Left renal pelvis (tissue), 4 donors: ENCODE data around the gene RASGEF1B. TPM values are rescaled to one million over a fixed set of nuclear protein-coding genes. Genes with fewer than 3 reads are reported as not detected.

ENCODE experiments used
- DNase-seq, 4 donors: peaks; one replicate each; pipeline ENCODE4 v3.0.0-alpha.2; 2013; ENCODE audit warnings: low read depth in 4 of 4, low spot score in 3 of 4
- polyA plus RNA-seq, 4 donors: library from polyadenylated mRNA; unstranded; fragments of 120-200 nt; gene quantifications; one replicate each; pipeline ENCODE4 v1.2.1, GENCODE V29; 2013; ENCODE audit not compliant: insufficient read length in 4 of 4

Gene RASGEF1B
- polyA plus RNA-seq, 4 donors = 12.1 to 24.4 (median 13.0) TPM

GRCh38 chr4:81405900-81406401 is 65.8 kb downstream of the RASGEF1B start:
- peak; percentile 52 to 78 (median 65) for DNase-seq

- no peak for DNase-seq
Observed at GRCh38 chr4:81404741-81405140, 67.0 kb downstream of the RASGEF1B start.

GRCh38 chr4:81404294-81404693 is 67.4 kb downstream of the RASGEF1B start:
- DNase-seq = no peak

- DNase-seq = no peak
Observed at GRCh38 chr4:81399306-81400086, 72.2 kb downstream of the RASGEF1B start.

GRCh38 chr4:81398379-81398778 is 73.3 kb downstream of the RASGEF1B start:
- DNase-seq = no peak

GRCh38 chr4:81397635-81398034 is 74.1 kb downstream of the RASGEF1B start:
- DNase-seq = no peak

GRCh38 chr4:81395239-81395638 is 76.5 kb downstream of the RASGEF1B start:
- DNase-seq = no peak

- no peak for DNase-seq
Observed at GRCh38 chr4:81392164-81392563, 79.5 kb downstream of the RASGEF1B start.

GRCh38 chr4:81389720-81390119 is 82.0 kb downstream of the RASGEF1B start:
- no peak for DNase-seq

- DNase-seq = no peak
Observed at GRCh38 chr4:81380437-81380836, 91.3 kb downstream of the RASGEF1B start.

- DNase-seq = no peak
Observed at GRCh38 chr4:81378386-81378785, 93.3 kb downstream of the RASGEF1B start.

GRCh38 chr4:81377191-81377590 is 94.5 kb downstream of the RASGEF1B start:
- no peak for DNase-seq

GRCh38 chr4:81376720-81377119 is 95.0 kb downstream of the RASGEF1B start:
- DNase-seq = no peak
